ENCODE data around the gene CDC25C.

GRCh38 chr5:138241688-138242571 lies 89.7 kb downstream of the CDC25C start:
- TF ChIP-seq POLR2AphosphoS5 (IDR thresholded peaks at IDR 0.05; ENCODE audit: borderline replicate concordance, low read depth, low read length) (no peak), EZH2 (IDR thresholded peaks at IDR 0.05) (peak; percentile 86)

All from SK-N-MC (cell line).